ENCODE measurements around the gene TCP11. TPM values are rescaled to one million over a fixed set of nuclear protein-coding genes. Genes with fewer than 3 reads are reported as not detected.
"Not testable (repeated sequence)": the region's sequence is repeated elsewhere in the genome, so short reads cannot be mapped to it uniquely, and the experiment has no call there.

Gene TCP11
- total RNA-seq, 1 donor from 2014 or later: not detected

DNA sequence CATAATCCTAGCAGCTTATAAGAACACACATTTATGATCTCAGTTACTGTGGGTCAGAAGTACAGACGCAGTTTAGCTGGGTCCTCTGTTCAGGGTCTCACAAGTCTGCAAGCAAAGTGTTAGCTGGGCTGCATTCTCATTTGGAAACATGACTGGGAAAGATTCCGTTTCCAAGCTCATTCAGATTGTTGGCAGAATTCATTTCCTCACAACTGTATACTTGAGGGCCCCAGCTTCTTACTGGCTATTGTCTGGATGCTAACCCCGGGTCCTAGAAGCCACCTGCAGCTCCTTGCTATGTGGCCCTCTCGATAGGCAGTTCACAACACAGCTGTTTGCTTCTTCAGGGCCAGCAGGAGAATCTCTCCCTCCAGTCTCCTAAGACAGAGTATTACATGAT is 13.1 kb downstream of the TCP11 start:
- H3K4me1 ChIP-seq: no peaks in the 10 kb centered on the region
- H3K4me3 ChIP-seq: no peak overlapping the region
- intact Hi-C loops (cut with micrococcal nuclease): no loop called here
- H3K36me3 ChIP-seq: no peaks in the 10 kb centered on the region
- no peak overlapping the region for H3K27ac ChIP-seq (replicated peaks)
- H3K27me3 ChIP-seq (ENCODE audit: low read depth): no peaks in the 10 kb centered on the region
- H3K9me3 ChIP-seq (replicated peaks): peaks cover 3% of the 10 kb centered on the region
- TF ChIP-seq, protein P1, sequence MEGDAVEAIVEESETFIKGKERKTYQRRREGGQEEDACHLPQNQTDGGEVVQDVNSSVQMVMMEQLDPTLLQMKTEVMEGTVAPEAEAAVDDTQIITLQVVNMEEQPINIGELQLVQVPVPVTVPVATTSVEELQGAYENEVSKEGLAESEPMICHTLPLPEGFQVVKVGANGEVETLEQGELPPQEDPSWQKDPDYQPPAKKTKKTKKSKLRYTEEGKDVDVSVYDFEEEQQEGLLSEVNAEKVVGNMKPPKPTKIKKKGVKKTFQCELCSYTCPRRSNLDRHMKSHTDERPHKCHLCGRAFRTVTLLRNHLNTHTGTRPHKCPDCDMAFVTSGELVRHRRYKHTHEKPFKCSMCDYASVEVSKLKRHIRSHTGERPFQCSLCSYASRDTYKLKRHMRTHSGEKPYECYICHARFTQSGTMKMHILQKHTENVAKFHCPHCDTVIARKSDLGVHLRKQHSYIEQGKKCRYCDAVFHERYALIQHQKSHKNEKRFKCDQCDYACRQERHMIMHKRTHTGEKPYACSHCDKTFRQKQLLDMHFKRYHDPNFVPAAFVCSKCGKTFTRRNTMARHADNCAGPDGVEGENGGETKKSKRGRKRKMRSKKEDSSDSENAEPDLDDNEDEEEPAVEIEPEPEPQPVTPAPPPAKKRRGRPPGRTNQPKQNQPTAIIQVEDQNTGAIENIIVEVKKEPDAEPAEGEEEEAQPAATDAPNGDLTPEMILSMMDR (IDR thresholded peaks at IDR 0.05; ENCODE audit: borderline replicate concordance): no peak
- no peak for DNase-seq

GRCh38 chr6:35124356-35124755 is 16.8 kb downstream of the TCP11 start:
- Histone ChIP-seq H3K9me3 (replicated peaks) (peaks cover 7% of the 10 kb centered on the region), H3K4me1 (no peaks in the 10 kb centered on the region), H3K4me3 (no peak overlapping the region), H3K27ac (replicated peaks) (no peak overlapping the region), H3K36me3 (no peaks in the 10 kb centered on the region), H3K27me3 (ENCODE audit: low read depth) (no peaks in the 10 kb centered on the region)
- intact Hi-C loops (cut with micrococcal nuclease): no loop called here
- DNase-seq: no peak
- TF ChIP-seq, protein P1 (IDR thresholded peaks at IDR 0.05; ENCODE audit: borderline replicate concordance): no peak

- H3K9me3 ChIP-seq (replicated peaks): peaks cover 7% of the 10 kb centered on the region
- no peaks in the 10 kb centered on the region for H3K36me3 ChIP-seq
- H3K4me3 ChIP-seq: no peak overlapping the region
- TF ChIP-seq, protein P1 (IDR thresholded peaks at IDR 0.05; ENCODE audit: borderline replicate concordance): no peak
- no peak for DNase-seq
- no peaks in the 10 kb centered on the region for H3K4me1 ChIP-seq
- H3K27me3 ChIP-seq (ENCODE audit: low read depth): no peaks in the 10 kb centered on the region
- intact Hi-C loops (cut with micrococcal nuclease): no loop called here
- H3K27ac ChIP-seq (replicated peaks): no peak overlapping the region
These were observed 20.4 kb downstream of the TCP11 start for GRCh38 chr6:35120746-35121145.

GRCh38 chr6:35108309-35108885 is 32.7 kb downstream of the TCP11 start:
- intact Hi-C loops (cut with micrococcal nuclease): no loop called here
- DNase-seq: no peak
- no peaks in the 10 kb centered on the region for H3K27me3 ChIP-seq (ENCODE audit: low read depth)
- no peaks in the 10 kb centered on the region for H3K36me3 ChIP-seq
- H3K27ac ChIP-seq (replicated peaks): no peak overlapping the region
- H3K9me3 ChIP-seq (replicated peaks): peaks cover 23% of the 10 kb centered on the region
- TF ChIP-seq, protein P1 (IDR thresholded peaks at IDR 0.05; ENCODE audit: borderline replicate concordance): no peak
- H3K4me3 ChIP-seq: no peak overlapping the region
- no peaks in the 10 kb centered on the region for H3K4me1 ChIP-seq

DNA sequence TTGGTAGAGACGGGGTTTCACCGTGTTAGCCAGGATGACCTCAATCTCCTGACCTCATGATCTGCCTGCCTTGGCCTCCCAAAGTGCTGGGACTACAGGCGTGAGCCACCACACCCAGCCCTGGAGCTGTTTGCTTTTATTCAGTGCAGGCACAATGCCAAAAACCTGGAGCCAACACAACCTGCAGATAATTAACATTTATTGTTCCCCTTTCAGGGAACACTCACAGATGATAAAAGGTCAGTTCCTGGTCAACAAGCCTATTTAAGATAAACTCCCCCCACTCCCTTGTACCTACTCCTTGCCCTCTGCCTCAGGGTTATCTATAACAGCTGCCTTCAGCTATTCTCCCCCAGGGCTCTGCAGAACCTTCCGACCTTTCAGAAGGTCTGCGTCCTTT is 33.4 kb downstream of the TCP11 start:
- H3K4me1 ChIP-seq; DNase-seq; H3K4me3 ChIP-seq; H3K27ac ChIP-seq (replicated peaks); H3K27me3 ChIP-seq (ENCODE audit: low read depth); H3K36me3 ChIP-seq; intact Hi-C loops (cut with micrococcal nuclease): not testable (repeated sequence)
- H3K9me3 ChIP-seq (replicated peaks): peaks cover 23% of the 10 kb centered on the region

- H3K4me3 ChIP-seq: not testable (repeated sequence)
These were observed 33.9 kb downstream of the TCP11 start for GRCh38 chr6:35107208-35107607.

GRCh38 chr6:35106061-35106460 is 35.1 kb downstream of the TCP11 start:
- H3K27ac ChIP-seq (replicated peaks): not testable (repeated sequence)
- peaks cover 12% of the 10 kb centered on the region for H3K9me3 ChIP-seq (replicated peaks)

More at GRCh38 chr6:35107208-35107607, 33.9 kb downstream of the TCP11 start:
- H3K27me3 ChIP-seq (ENCODE audit: low read depth); intact Hi-C loops (cut with micrococcal nuclease); DNase-seq; H3K36me3 ChIP-seq; H3K4me1 ChIP-seq; H3K27ac ChIP-seq (replicated peaks): not testable (repeated sequence)
- peaks cover 21% of the 10 kb centered on the region for H3K9me3 ChIP-seq (replicated peaks)

More at GRCh38 chr6:35106061-35106460, 35.1 kb downstream of the TCP11 start:
- H3K27me3 ChIP-seq (ENCODE audit: low read depth); intact Hi-C loops (cut with micrococcal nuclease); H3K4me3 ChIP-seq; H3K4me1 ChIP-seq; DNase-seq; H3K36me3 ChIP-seq: not testable (repeated sequence)
